Epithelial cell of prostate (primary cell): ENCODE measurements around the gene LOXHD1.
A peak's percentile ranks its signal among the peaks of the same experiment; 100 is the strongest.

Experiments used
- DNase-seq: peaks from one replicate; pipeline ENCODE4 v3.0.0-alpha.2; 2011; ENCODE audit warnings: low read depth, low spot score
- H3K27ac ChIP-seq: fragments of 450-650 bp; 2 replicates; pipeline ENCODE4 v1.5.1; 2017; ENCODE audit warnings: mild to moderate bottlenecking

The LOXHD1 gene

GRCh38 chr18:46675112-46675511 is 18.1 kb upstream of the LOXHD1 start:
- H3K27ac ChIP-seq, result no peak overlapping the region
- no peak for DNase-seq

GRCh38 chr18:46672062-46672970 is 15.3 kb upstream of the LOXHD1 start:
- DNase-seq, result no peak
- H3K27ac ChIP-seq, result no peak overlapping the region

- DNase-seq, result no peak
- H3K27ac ChIP-seq, result no peak overlapping the region
Measured at GRCh38 chr18:46668694-46669093, 11.7 kb upstream of the LOXHD1 start.

- no peak overlapping the region for H3K27ac ChIP-seq
- no peak for DNase-seq
Measured at GRCh38 chr18:46668135-46668534, 11.1 kb upstream of the LOXHD1 start.

GRCh38 chr18:46663539-46663938 is 6.5 kb upstream of the LOXHD1 start:
- no peak overlapping the region for H3K27ac ChIP-seq
- peak; percentile 33 for DNase-seq

- DNase-seq, result no peak
- H3K27ac ChIP-seq, result no peak overlapping the region
Measured at GRCh38 chr18:46660957-46661749, 4.1 kb upstream of the LOXHD1 start.

- H3K27ac ChIP-seq, result no peak overlapping the region
Measured at GRCh38 chr18:46659484-46659883, 2.5 kb upstream of the LOXHD1 start.

GRCh38 chr18:46656326-46657114 is 500 bp downstream of the LOXHD1 start:
- no peak overlapping the region for H3K27ac ChIP-seq
- DNase-seq, result no peak

More at GRCh38 chr18:46659484-46659883, 2.5 kb upstream of the LOXHD1 start:
- no peak for DNase-seq

GRCh38 chr18:46652372-46652771 is 4.6 kb downstream of the LOXHD1 start:
- H3K27ac ChIP-seq, result no peak overlapping the region
- DNase-seq, result no peak

GRCh38 chr18:46650681-46651080 is 6.3 kb downstream of the LOXHD1 start:
- no peak for DNase-seq
- H3K27ac ChIP-seq, result no peak overlapping the region

- no peak overlapping the region for H3K27ac ChIP-seq
- no peak for DNase-seq
Measured at GRCh38 chr18:46649071-46649862, 7.8 kb downstream of the LOXHD1 start.

- no peak overlapping the region for H3K27ac ChIP-seq
- no peak for DNase-seq
Measured at GRCh38 chr18:46646468-46646867, 10.6 kb downstream of the LOXHD1 start.

GRCh38 chr18:46642561-46642960 is 14.5 kb downstream of the LOXHD1 start:
- no peak overlapping the region for H3K27ac ChIP-seq
- no peak for DNase-seq

- no peak for DNase-seq
- H3K27ac ChIP-seq, result no peak overlapping the region
Measured at GRCh38 chr18:46641917-46642316, 15.1 kb downstream of the LOXHD1 start.

GRCh38 chr18:46639386-46639785 is 17.6 kb downstream of the LOXHD1 start:
- no peak for DNase-seq

GRCh38 chr18:46636040-46636630 is 20.9 kb downstream of the LOXHD1 start:
- DNase-seq, result no peak

More at GRCh38 chr18:46639386-46639785, 17.6 kb downstream of the LOXHD1 start:
- H3K27ac ChIP-seq, result no peak overlapping the region

GRCh38 chr18:46632401-46633071 is 24.5 kb downstream of the LOXHD1 start:
- H3K27ac ChIP-seq, result no peak overlapping the region
- DNase-seq, result peak; percentile 88

More at GRCh38 chr18:46636040-46636630, 20.9 kb downstream of the LOXHD1 start:
- no peak overlapping the region for H3K27ac ChIP-seq

- DNase-seq, result no peak
- no peak overlapping the region for H3K27ac ChIP-seq
Measured at GRCh38 chr18:46630991-46631390, 26.0 kb downstream of the LOXHD1 start.

- peak; percentile 8 for DNase-seq
- no peak overlapping the region for H3K27ac ChIP-seq
Measured at GRCh38 chr18:46630160-46630559, 26.9 kb downstream of the LOXHD1 start.
